Esophagus muscularis mucosa (tissue), 4 donors: ENCODE measurements around the gene PCBP3.

Source experiments
- EP300 ChIP-seq: sonication (generic); formaldehyde crosslinking; IDR thresholded peaks from one replicate; pipeline ENCODE4 v1.6.1; 2017; ENCODE audit warnings: antibody characterized with exemption
- POLR2A ChIP-seq: fragments of 450-650 bp; IDR thresholded peaks from one replicate; pipeline ENCODE4 v1.6.1; 2017; ENCODE audit warnings: antibody characterized with exemption, moderate library complexity, mild to moderate bottlenecking, low read depth
- POLR2AphosphoS5 ChIP-seq, 2 donors: sonication (generic); formaldehyde crosslinking; IDR thresholded peaks; one replicate each; pipeline ENCODE4 v1.6.1; 2017; ENCODE audit warnings: antibody characterized with exemption in 2 of 2
- TF ChIP-seq, protein P1 (sequence below), 3 experiments: fragments of 200-600 bp in 2 of 3; fragments of 450-650 bp in 1 of 3; sonication (generic) in 2 of 3; IDR thresholded peaks; one replicate each; pipeline ENCODE4 v1.5.1; 2017 to 2019; ENCODE audit warnings: antibody characterized with exemption in 3 of 3, mild to moderate bottlenecking in 2 of 3, moderate library complexity in 1 of 3

DNA sequence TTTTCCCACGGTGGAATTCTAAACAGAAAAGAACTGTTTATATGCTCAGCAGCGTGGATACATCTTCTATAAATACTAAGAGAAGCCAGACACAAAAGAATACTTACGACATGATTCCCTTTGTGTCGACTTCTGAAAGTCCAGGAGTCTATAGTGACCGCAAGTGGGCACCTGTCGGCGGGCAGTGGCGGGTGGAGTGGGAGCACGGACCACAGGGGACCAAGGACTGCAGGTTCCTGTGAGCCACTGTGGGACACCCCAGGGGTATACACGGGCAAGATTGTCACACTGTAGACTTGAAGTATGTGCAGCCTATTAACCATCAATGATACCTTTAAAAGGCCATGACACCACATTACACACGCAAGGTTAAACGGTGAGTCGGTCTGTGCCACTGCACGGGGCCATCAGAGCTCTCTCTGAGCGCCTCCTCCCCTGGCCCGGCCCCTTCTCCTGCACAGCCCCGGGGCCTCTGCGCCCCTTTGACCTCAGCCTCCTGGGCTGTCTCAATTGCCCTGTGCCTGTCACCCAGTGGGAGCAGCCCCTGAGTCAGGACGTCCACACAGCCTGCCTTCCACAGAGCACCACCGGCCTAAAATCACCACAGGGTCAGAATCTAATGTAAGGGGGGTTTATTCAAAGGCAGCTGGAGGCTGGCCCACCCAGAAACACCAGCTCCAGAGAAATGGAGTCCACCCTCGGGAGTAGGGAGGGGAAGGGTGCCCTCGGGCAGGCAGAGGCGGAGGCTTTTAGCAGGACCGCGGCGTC is 248.0 kb downstream of the PCBP3 start:
- TF ChIP-seq, protein P1, sequence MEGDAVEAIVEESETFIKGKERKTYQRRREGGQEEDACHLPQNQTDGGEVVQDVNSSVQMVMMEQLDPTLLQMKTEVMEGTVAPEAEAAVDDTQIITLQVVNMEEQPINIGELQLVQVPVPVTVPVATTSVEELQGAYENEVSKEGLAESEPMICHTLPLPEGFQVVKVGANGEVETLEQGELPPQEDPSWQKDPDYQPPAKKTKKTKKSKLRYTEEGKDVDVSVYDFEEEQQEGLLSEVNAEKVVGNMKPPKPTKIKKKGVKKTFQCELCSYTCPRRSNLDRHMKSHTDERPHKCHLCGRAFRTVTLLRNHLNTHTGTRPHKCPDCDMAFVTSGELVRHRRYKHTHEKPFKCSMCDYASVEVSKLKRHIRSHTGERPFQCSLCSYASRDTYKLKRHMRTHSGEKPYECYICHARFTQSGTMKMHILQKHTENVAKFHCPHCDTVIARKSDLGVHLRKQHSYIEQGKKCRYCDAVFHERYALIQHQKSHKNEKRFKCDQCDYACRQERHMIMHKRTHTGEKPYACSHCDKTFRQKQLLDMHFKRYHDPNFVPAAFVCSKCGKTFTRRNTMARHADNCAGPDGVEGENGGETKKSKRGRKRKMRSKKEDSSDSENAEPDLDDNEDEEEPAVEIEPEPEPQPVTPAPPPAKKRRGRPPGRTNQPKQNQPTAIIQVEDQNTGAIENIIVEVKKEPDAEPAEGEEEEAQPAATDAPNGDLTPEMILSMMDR (IDR thresholded peaks at IDR 0.05) = no peak
- TF ChIP-seq POLR2AphosphoS5 (IDR thresholded peaks at IDR 0.05) (no peak), POLR2A (no peak), EP300 (no peak)
